GM04503 (cell line): Measurements from ENCODE around the gene ZKSCAN2.

ENCODE experiments used
- DNase-seq: peaks from one replicate; pipeline ENCODE4 v3.0.0-alpha.2; 2012; ENCODE audit warnings: low read depth

ZKSCAN2 gene

DNA sequence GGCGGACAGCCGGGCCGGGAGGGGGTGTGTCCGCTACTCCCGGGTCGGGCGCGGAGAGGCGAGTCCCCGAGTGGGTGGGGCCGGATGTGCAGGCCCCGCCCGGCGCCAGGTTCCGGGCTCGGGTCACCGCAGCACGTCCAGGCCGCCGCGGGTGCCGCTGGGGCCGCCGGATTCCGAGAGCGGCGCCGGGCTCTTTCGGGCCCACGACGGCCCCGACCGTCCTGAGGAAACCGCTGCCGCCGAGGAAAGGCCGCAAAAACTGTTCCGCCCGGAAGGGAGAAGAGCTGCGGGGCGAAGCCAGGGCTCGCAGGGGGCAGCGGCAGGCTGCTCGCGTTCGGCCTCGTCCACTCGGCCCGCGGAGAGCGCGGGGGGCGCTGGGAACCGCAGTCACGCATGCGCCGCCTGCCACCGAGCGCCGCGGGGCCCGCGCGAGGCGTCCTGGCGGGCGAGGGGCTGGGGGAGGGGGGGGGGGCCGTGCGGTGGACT is at the start of gene ZKSCAN2:
TSS of gene ZKSCAN2 (minus strand) at position 376 of the 486 bp plus-strand sequence. CDS start 718 bp downstream, outside the sequence.
- DNase-seq: peak; percentile 52

GRCh38 chr16:25299792-25300590 is 42.3 kb upstream of the ZKSCAN2 start:
- DNase-seq: no peak

DNA sequence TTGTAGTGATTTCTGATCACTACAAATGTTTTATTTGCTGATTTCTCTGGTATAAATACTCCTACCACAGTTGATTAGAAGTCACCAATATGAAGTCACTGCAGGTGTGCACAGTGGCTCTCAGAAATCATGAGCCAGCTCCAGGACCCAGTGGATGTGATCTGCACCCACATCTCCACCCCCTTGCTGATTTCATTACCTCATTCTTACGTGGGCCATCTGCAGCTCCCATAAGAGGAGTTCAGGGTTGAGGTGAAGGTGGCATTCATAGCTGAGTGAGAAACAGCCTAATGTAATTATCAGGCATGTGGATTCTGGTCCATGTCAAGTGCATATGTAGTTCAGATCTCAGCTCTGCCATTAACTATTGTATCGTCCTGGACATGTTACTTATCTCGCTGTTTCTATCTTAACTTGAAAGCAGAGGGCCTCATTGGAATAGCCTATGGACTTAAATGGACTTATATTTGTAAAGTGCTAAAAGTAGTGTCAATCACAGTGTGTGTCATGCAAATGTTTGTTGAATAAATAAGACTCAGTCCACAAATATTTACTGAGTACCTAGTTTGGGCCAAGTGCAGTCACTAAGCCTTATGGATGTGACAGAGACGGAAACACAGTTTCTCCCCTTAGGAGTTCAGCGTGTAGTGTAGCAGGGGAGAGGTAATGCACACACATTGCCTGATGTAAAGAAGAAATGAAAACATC is 40.7 kb upstream of the ZKSCAN2 start:
- no peak for DNase-seq

- DNase-seq: no peak
These were observed 39.6 kb upstream of the ZKSCAN2 start for GRCh38 chr16:25297151-25297787.

DNA sequence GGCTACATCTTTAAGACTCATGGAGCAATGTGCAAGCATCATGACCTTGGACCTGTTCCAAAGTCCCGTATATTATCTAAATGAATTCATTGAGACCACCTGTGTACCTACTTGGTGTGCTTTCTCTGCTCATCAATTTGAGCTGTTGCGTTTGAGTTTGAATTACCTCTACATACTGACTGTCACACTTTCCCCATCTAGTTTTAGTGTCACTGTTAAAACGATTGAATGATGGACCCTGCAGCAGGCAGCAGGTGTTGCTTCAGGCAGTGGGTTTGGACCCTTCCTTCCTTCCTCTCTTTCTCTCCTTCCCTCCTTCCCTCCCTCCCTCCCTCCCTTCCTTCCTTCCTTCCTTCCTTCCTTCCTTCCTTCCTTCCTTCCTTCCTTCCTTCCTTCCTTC is 33.9 kb upstream of the ZKSCAN2 start:
- no peak for DNase-seq

GRCh38 chr16:25289466-25289865 is 31.8 kb upstream of the ZKSCAN2 start:
- no peak for DNase-seq

DNA sequence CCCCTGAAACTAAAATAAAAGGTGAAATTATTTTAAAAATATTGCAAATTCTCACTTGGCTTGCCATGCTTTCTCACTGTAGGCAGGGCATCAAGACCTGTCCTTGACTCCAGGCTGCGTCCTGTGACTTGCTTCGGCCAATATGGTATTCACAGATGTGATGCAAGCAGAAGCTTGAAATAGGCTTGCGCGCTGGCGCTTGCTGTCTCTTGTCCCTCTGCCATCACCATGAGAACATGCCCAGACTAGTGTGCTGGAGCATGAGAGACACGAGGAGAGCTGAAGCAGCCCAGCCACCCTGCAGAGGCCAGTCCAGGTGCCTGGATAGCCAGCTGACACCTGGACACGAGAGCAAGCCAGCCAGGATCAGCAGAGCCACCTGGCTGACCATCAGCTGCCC is 21.8 kb upstream of the ZKSCAN2 start:
- DNase-seq: no peak

DNA sequence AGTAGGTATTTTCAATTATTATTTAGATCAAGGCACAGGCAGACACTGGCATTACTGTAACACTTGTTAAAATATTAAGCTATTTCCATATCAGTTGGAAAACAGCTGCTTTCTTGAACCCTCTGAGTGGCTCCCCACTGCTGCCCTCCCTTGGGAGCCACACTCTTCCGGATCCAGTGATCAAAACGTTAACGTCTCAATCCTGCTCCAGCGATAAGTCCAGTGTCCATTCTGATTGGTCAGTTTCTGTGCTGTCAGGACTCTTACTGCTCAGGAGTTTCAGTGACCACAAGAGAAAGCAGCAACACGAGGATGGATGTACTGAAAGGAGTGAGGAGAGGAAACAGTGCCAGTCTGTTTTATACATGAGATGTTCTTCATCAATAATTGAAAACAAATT is 13.8 kb upstream of the ZKSCAN2 start:
- DNase-seq: no peak

GRCh38 chr16:25270577-25270976 is 12.9 kb upstream of the ZKSCAN2 start:
- no peak for DNase-seq

- DNase-seq: no peak
These were observed 12.2 kb upstream of the ZKSCAN2 start for GRCh38 chr16:25269879-25270278.

- no peak for DNase-seq
These were observed 8.3 kb upstream of the ZKSCAN2 start for GRCh38 chr16:25265968-25266367.

DNA sequence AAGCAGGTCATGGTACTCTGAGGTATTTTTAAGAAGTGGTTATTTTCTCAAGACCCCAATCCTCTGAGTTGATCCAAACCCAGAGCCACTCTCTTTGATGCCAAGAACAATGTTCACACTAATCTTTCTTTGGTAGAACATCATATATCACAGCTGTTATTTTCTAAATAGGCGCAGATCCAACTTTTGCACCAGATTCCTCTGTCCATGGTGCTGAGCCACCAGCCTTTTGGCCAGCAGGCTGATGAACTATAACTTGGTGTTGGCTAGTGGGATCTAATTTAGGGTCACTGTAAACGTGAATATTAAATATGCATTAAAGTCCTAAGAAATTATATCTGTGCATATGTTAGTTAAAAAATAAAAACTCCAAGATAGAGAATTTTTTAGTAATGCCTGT is 7.0 kb upstream of the ZKSCAN2 start:
- no peak for DNase-seq

DNA sequence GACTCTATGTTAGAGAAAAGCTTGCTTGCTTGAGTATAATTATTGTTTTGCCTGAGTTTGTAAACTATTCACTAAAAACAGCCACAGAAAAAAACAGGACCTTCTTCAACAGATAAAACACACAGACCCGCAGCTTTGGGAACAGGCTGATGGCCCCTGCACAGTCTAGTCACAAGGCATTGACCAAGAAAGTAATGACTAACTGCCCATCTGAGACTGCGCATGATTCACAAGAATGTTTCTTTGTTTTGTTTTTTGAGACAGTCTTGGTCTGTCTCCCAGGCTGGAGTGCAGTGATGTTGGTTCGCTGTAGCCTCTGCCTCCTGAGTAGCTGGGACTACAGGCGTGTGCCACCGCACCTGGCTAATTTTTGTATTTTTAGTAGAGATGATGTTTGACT is 2.8 kb upstream of the ZKSCAN2 start:
- DNase-seq: no peak

DNA sequence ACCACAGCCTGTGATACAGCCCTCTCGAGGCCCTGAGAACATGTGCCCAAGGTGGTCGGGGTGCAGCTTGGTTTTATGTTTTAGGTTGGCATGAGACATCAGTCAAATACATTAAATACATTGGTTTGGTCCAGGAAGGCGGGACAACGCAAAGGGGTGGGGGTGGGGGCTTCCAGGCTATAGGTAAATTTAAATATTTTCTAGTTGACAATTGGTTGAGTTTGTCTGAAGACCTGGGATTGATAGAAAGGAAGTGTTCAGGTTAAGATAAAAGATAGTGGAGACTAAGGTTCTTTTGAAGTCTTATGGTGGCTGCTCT is 1.2 kb upstream of the ZKSCAN2 start:
- DNase-seq: no peak

DNA sequence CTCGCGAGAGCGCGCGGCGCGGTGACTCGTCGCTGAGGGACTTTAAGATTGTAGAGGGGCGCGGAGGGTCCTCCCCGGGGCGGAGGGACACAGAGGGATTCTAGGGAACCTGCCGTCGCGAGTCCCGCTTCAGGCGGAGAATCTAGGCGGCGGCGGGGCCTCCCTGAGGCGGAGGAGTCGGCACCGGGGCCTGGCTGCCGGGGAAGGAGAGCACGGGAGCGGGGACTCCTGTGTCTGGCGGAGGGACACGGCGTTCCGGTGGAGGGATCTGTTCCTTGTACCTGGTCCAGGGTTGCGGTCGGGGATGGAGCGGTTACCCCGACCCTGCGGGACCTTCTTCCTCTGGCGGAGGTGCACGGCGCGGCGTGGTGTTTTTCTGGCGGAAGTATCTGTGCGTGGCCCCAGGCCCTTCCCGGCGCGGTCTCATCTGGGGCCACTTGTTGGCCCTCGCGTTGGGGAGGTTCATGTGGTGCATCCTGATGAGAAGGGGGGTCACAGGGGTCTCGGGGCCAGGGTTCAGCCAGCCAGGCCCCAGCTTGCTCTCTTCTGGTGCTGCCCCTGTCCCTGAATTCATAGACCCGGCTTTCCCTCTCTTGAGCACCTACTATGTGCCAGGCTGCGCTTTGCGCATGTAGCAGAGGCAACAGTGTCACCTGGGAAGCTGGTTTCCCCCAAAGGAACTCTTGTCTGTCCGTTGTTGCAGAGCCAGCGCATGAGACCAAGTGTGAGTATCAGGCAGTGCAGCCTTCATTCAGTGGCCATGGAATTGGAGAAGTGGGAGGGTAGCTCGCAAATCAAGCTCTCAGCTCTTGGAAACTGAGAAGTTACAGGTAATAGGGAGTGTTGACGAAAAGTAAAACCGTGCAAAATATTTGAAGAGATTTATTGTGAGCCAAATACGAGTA is 563 bp upstream of the ZKSCAN2 start:
- peak; percentile 42 for DNase-seq

GRCh38 chr16:25256695-25257469 is 763 bp downstream of the ZKSCAN2 start:
- DNase-seq: no peak

GRCh38 chr16:25253322-25253721 is 4.3 kb downstream of the ZKSCAN2 start:
- DNase-seq: no peak

DNA sequence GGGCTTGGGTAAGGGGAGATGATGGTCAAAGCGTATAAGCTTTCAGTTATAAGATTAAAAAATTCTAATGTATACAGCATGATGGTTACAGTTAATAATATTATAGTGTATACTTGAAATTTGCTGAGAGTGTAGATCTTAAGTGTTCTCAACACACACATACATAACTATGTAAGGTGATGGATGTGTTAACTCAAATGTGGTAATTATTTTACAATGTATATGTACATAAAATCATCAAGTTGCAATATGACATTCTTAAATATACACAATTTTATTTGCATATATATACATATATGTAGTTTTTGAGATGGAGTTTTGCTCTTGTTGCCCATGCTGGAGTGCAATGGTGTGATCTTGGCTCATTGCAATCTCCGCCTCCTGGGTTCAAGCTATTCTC is 7.2 kb downstream of the ZKSCAN2 start:
- no peak for DNase-seq

- DNase-seq: no peak
These were observed 21.7 kb downstream of the ZKSCAN2 start for GRCh38 chr16:25235991-25236390.

- DNase-seq: no peak
These were observed 29.3 kb downstream of the ZKSCAN2 start for GRCh38 chr16:25228372-25228771.

GRCh38 chr16:25224731-25225319 is 32.8 kb downstream of the ZKSCAN2 start:
- no peak for DNase-seq
